Measurements from ENCODE around the gene PLA2G1B.

The PLA2G1B gene

GRCh38 chr12:120327593-120327992, at the start of gene PLA2G1B:
Gene PLA2G1B (minus strand): TSS chr12:120327779. CDS start chr12:120327753, 26 bp downstream.
- DNase-seq: no peak

- DNase-seq: no peak
Observed at GRCh38 chr12:120376934-120377572, 49.5 kb upstream of the PLA2G1B start.

GRCh38 chr12:120376416-120376815, 48.8 kb upstream of the PLA2G1B start:
- no peak for DNase-seq

- no peak for DNase-seq
Observed at GRCh38 chr12:120376009-120376408, 48.4 kb upstream of the PLA2G1B start.

GRCh38 chr12:120373683-120374082, 46.1 kb upstream of the PLA2G1B start:
- DNase-seq: no peak

GRCh38 chr12:120370343-120371243, 43.0 kb upstream of the PLA2G1B start:
- DNase-seq: no peak

- DNase-seq: no peak
Observed at GRCh38 chr12:120369603-120370342, 42.2 kb upstream of the PLA2G1B start.

GRCh38 chr12:120368789-120369602, 41.4 kb upstream of the PLA2G1B start, which contains the start of gene MSI1:
Gene MSI1 (minus strand): TSS chr12:120369164. CDS start chr12:120369091, 73 bp downstream.
- no peak for DNase-seq

- no peak for DNase-seq
Observed at GRCh38 chr12:120367924-120368788, 40.6 kb upstream of the PLA2G1B start.

GRCh38 chr12:120367233-120367923, 39.8 kb upstream of the PLA2G1B start:
- DNase-seq: no peak

GRCh38 chr12:120366845-120367232, 39.3 kb upstream of the PLA2G1B start:
- DNase-seq: no peak

- no peak for DNase-seq
Observed at GRCh38 chr12:120366341-120366705, 38.7 kb upstream of the PLA2G1B start.

- no peak for DNase-seq
Observed at GRCh38 chr12:120365675-120366340, 38.2 kb upstream of the PLA2G1B start.

GRCh38 chr12:120364487-120364886, 36.9 kb upstream of the PLA2G1B start:
- DNase-seq: no peak

- DNase-seq: no peak
Observed at GRCh38 chr12:120363274-120363855, 35.8 kb upstream of the PLA2G1B start.

GRCh38 chr12:120362516-120363273, 35.1 kb upstream of the PLA2G1B start:
- no peak for DNase-seq

GRCh38 chr12:120361506-120362208, 34.1 kb upstream of the PLA2G1B start:
- DNase-seq: no peak

GRCh38 chr12:120359128-120359527, 31.5 kb upstream of the PLA2G1B start:
- DNase-seq: no peak
